ENCODE results near the gene NOS3. TPM values are rescaled to one million over a fixed set of nuclear protein-coding genes. Genes with fewer than 3 reads are reported as not detected.
A peak's percentile ranks its signal among the peaks of the same experiment; 100 is the strongest.

The NOS3 gene
- total RNA-seq, 4 donors from 2014 or later, result 1.4 to 10.8 (median 4.2) TPM

DNA sequence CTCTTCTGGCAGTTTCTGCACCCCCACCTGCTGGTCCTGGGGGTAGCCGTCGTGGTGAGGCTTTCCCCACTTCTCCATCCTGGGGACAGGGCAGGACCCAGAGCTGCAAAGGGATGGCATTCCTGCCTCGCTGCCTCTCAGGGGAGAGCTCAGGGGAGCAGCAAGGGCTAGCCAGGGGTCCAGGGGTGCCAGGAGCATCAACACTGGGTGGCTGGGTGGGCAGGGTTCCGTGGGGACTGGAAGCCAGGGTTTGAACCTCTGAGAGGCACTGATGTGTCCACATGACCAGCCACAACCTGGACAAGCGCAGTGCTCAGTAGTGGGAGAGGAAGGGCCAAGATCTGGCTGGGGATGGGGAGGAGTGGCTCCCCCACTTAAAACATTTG lies 43.0 kb downstream of the NOS3 start:
- Histone ChIP-seq H3K4me1 (peaks cover 18 to 23% of the 10 kb centered on the region in 2 donors), H3K9me3 (no peaks in the 10 kb centered on the region), H3K36me3 (peaks cover 0 to 22% of the 10 kb centered on the region in 2 donors), H3K27ac (no peak overlapping the region), H3K27me3 (no peaks in the 10 kb centered on the region), H3K4me3 (no peak overlapping the region)
- TF ChIP-seq POLR2A (IDR thresholded peaks at IDR 0.05), result no peak
- TF ChIP-seq, protein P1, sequence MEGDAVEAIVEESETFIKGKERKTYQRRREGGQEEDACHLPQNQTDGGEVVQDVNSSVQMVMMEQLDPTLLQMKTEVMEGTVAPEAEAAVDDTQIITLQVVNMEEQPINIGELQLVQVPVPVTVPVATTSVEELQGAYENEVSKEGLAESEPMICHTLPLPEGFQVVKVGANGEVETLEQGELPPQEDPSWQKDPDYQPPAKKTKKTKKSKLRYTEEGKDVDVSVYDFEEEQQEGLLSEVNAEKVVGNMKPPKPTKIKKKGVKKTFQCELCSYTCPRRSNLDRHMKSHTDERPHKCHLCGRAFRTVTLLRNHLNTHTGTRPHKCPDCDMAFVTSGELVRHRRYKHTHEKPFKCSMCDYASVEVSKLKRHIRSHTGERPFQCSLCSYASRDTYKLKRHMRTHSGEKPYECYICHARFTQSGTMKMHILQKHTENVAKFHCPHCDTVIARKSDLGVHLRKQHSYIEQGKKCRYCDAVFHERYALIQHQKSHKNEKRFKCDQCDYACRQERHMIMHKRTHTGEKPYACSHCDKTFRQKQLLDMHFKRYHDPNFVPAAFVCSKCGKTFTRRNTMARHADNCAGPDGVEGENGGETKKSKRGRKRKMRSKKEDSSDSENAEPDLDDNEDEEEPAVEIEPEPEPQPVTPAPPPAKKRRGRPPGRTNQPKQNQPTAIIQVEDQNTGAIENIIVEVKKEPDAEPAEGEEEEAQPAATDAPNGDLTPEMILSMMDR (IDR thresholded peaks at IDR 0.05 in 4 of 5, conservative IDR thresholded peaks at IDR 0.05 in 1 of 5), result no peak
- in situ Hi-C loops (cut with MboI; ENCODE audit: low sequenced_read_pairs in 4 of 4), result loop anchor here in 1 of 4 donors (10.0 kb wide), 1 partner anchor 71 kb away; no protein-coding TSS in a partner anchor
- DNase-seq, result no peak
- ATAC-seq, result no peak
- intact Hi-C loops (cut with DNase I; ENCODE audit: low total_unique reads), result no loop called here

- intact Hi-C loops (cut with DNase I; ENCODE audit: low total_unique reads), result no loop called here
- Histone ChIP-seq H3K9me3 (no peaks in the 10 kb centered on the region), H3K4me3 (no peak overlapping the region), H3K27me3 (no peaks in the 10 kb centered on the region), H3K36me3 (peaks cover 0 to 22% of the 10 kb centered on the region in 2 donors), H3K4me1 (peaks cover 15 to 20% of the 10 kb centered on the region in 2 donors), H3K27ac (peak overlapping the region in 3 of 4 donors; percentile 36 to 61 (median 44))
- ATAC-seq, result peak in 1 of 2 donors; percentile 10
- no peak for TF ChIP-seq POLR2A (IDR thresholded peaks at IDR 0.05)
- TF ChIP-seq, protein P1 (IDR thresholded peaks at IDR 0.05 in 4 of 5, conservative IDR thresholded peaks at IDR 0.05 in 1 of 5), result no peak
- no peak for DNase-seq
- in situ Hi-C loops (cut with MboI; ENCODE audit: low sequenced_read_pairs in 4 of 4), result loop anchor here in 1 of 4 donors (10.0 kb wide), 1 partner anchor 70 kb away; no protein-coding TSS in a partner anchor
Observed at GRCh38 chr7:151034312-151035025, 43.7 kb downstream of the NOS3 start.

DNA sequence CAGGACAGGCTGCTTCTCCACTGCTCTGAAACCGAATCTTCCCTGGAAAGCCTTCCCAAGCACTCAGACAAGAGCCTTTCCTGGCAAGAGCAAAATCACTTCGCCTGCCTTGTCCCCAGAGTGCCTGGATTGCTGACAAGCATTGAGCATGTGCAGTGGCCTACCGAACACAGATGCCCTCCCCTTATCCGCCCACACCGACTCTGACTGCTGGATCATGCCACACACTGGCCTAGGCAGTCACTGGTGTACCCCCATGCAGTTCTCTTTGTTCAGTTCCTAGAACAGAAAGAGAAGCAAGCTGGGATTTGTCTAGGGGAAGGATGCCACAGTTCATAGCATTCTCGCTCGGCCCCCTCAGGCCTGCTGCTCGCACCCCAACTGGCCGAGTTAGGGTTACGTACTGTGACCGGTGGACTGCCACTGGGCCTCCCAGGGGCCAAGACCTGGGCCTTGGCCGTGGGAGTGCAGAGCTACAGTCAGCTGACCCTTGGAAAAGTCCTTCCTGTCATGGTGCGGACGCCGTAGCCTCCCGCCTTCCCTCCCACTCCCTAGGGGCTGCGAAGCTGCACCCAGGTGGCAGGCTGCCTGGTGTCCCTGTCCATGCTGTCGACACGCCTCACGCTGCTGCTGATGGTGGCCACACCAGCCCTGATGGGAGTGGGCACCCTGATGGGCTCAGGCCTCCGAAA lies 44.4 kb downstream of the NOS3 start:
- H3K9me3 ChIP-seq, result no peaks in the 10 kb centered on the region
- peak; percentile 27 to 64 for ATAC-seq
- H3K27ac ChIP-seq, result peak overlapping the region in 3 of 4 donors; percentile 36 to 61 (median 44)
- DNase-seq, result peak in 1 of 2 donors; percentile 40
- in situ Hi-C loops (cut with MboI; ENCODE audit: low sequenced_read_pairs in 4 of 4) (loop anchor here in 1 of 4 donors (10.0 kb wide), 1 partner anchor 70 kb away; no protein-coding TSS in a partner anchor), intact Hi-C loops (cut with DNase I; ENCODE audit: low total_unique reads) (no loop called here)
- peaks cover 0 to 22% of the 10 kb centered on the region in 2 donors for H3K36me3 ChIP-seq
- TF ChIP-seq POLR2A (IDR thresholded peaks at IDR 0.05), result no peak
- TF ChIP-seq, protein P1 (IDR thresholded peaks at IDR 0.05 in 4 of 5, conservative IDR thresholded peaks at IDR 0.05 in 1 of 5), result no peak
- H3K4me1 ChIP-seq, result peaks cover 13% of the 10 kb centered on the region in 2 donors
- H3K27me3 ChIP-seq, result no peaks in the 10 kb centered on the region
- no peak overlapping the region for H3K4me3 ChIP-seq

- TF ChIP-seq, protein P1 (IDR thresholded peaks at IDR 0.05 in 4 of 5, conservative IDR thresholded peaks at IDR 0.05 in 1 of 5), result no peak
- TF ChIP-seq POLR2A (IDR thresholded peaks at IDR 0.05), result no peak
- peaks cover 0 to 22% of the 10 kb centered on the region in 2 donors for H3K36me3 ChIP-seq
- DNase-seq (no peak), ATAC-seq (no peak)
- no peak overlapping the region for H3K27ac ChIP-seq
- intact Hi-C loops (cut with DNase I; ENCODE audit: low total_unique reads), result no loop called here
- H3K27me3 ChIP-seq, result no peaks in the 10 kb centered on the region
- in situ Hi-C loops (cut with MboI; ENCODE audit: low sequenced_read_pairs in 4 of 4), result loop anchor here in 1 of 4 donors (10.0 kb wide), 1 partner anchor 69 kb away; no protein-coding TSS in a partner anchor
- peaks cover 13% of the 10 kb centered on the region in 2 donors for H3K4me1 ChIP-seq
- H3K4me3 ChIP-seq, result no peak overlapping the region
- H3K9me3 ChIP-seq, result no peaks in the 10 kb centered on the region
Observed at GRCh38 chr7:151035902-151036301, 45.1 kb downstream of the NOS3 start.
